ENCODE results near the gene HSPA14. TPM values are rescaled to one million over a fixed set of nuclear protein-coding genes. Genes with fewer than 3 reads are reported as not detected.

Gene HSPA14
- total and polyA plus RNA-seq, 2 of the 4 experiments (the other 2 are of a cell fraction), result 10.3 to 11.8 TPM

DNA sequence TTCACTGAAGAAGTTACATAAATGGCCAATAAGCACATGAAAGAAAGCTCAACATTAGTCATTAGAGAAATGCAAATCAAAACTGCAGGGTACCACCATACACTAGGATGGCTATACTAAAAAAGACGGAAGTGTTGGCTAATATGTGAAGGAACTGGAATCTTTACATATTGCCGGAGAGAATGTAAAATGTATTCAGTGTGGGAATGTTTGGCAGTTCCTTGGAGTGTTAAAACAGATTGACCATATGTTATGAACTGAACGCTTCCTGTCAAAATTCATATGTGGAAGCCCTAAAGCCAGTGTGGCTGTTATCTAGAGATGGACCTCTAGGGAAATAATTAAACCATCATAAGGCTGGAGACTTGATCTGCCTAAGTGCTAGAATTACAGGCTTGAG, 73.7 kb downstream of the HSPA14 start:
- H3K9ac ChIP-seq (ENCODE audit: low read depth, low read length), result no peak overlapping the region
- no peak overlapping the region for H3K4me3 ChIP-seq (ENCODE audit: insufficient read depth, low read depth, low read length)
- no peak overlapping the region for H3K27ac ChIP-seq (ENCODE audit: insufficient read depth, low read length)
- no peaks in the 10 kb centered on the region for H3K4me1 ChIP-seq (ENCODE audit: control insufficient read depth, insufficient read depth, low read length)
- H3K4me2 ChIP-seq (ENCODE audit: low read depth, low read length), result no peak overlapping the region
- dilution Hi-C loops (cut with HindIII; ENCODE audit: low sequenced_read_pairs, unreplicated experiment) (no loop called here), intact Hi-C loops (cut with micrococcal nuclease) (no loop called here), in situ Hi-C loops (cut with MboI; ENCODE audit: low sequenced_read_pairs) (no loop called here)
- H2AK9ac ChIP-seq (replicated peaks; ENCODE audit: low read depth, low read length, poor library complexity), result no peak overlapping the region
- peaks cover 31% of the 10 kb centered on the region for H3K36me3 ChIP-seq (ENCODE audit: control insufficient read depth, insufficient read depth, low read length)
- no peak overlapping the region for H2BK5ac ChIP-seq (ENCODE audit: low read depth, low read length, poor library complexity, severe bottlenecking)
- no peak overlapping the region for H2BK120ac ChIP-seq (ENCODE audit: low read depth, low read length)
- no peak overlapping the region for H3K18ac ChIP-seq (ENCODE audit: low read depth, low read length)
- no peak overlapping the region for H2AK5ac ChIP-seq (ENCODE audit: low read depth, low read length)
- ChIA-PET CTCF (no interaction called here), POLR2A (ENCODE audit: unreplicated experiment) (no interaction called here)
- H4K20me1 ChIP-seq (ENCODE audit: insufficient read depth, low read length), result no peaks in the 10 kb centered on the region
- H3K23ac ChIP-seq (ENCODE audit: low read depth, low read length), result no peak overlapping the region
- no peak overlapping the region for H4K91ac ChIP-seq (ENCODE audit: insufficient read depth, low read depth, low read length)
- DNase-seq, result no peak
- no peaks in the 10 kb centered on the region for H3K27me3 ChIP-seq (ENCODE audit: control insufficient read depth, insufficient read depth, low read length)
- H3K79me1 ChIP-seq (ENCODE audit: low read depth in 1 of 2, low read length in 2 of 2), result peaks cover 4 to 5% of the 10 kb centered on the region in 2 experiments; a peak in 3 of 4 replicates
- no peak overlapping the region for H4K8ac ChIP-seq (ENCODE audit: low read depth in 2 of 2, low read length in 2 of 2)
- BruUV-seq (replicated peaks), result no TSS peak
- no peak overlapping the region for H2AFZ ChIP-seq (replicated peaks; ENCODE audit: low read length, poor library complexity)
- no peak overlapping the region for H4K5ac ChIP-seq (ENCODE audit: low read depth, low read length)
- no peak overlapping the region for H3K56ac ChIP-seq (ENCODE audit: extremely low read depth, insufficient read depth, low read length)
- peaks cover 4% of the 10 kb centered on the region; the same call in 1 of the 2 replicates for H3K9me3 ChIP-seq (ENCODE audit: control insufficient read depth, insufficient read depth, low read length)
- TF ChIP-seq CEBPB (IDR thresholded peaks at IDR 0.05; ENCODE audit: low read depth, low read length), result no peak
- TF ChIP-seq RCOR1 (IDR thresholded peaks at IDR 0.05; ENCODE audit: insufficient replicate concordance, low read length), result no peak
- TF ChIP-seq RAD21 (IDR thresholded peaks at IDR 0.05; ENCODE audit: low read length), result no peak
- 0 out of 2 replicates have a peak, but pooled peaks cover 3% of the 10 kb centered on the region for H3K9me1 ChIP-seq (ENCODE audit: insufficient read depth, low read length)
- 100% methylated on average over 1 of the region's 3 CpGs; no CpG with 5 or more reads in 1 of the 2 experiments for WGBS, 2 experiments (ENCODE audit: extremely low coverage in 2 of 2, insufficient read length in 1 of 2)
- ATAC-seq (ENCODE audit: low read depth), result no peak
- no peak overlapping the region for H2BK20ac ChIP-seq (ENCODE audit: low read depth, low read length)
- no peak overlapping the region for H3K14ac ChIP-seq (replicated peaks; ENCODE audit: low read depth, low read length)
- H3K4ac ChIP-seq (ENCODE audit: low read depth, low read length), result no peak overlapping the region
- no peak overlapping the region for H2BK15ac ChIP-seq (ENCODE audit: low read depth, low read length)
